Neural cell (in vitro differentiated cells): ENCODE results near the gene OPN1SW. TPM values are rescaled to one million over a fixed set of nuclear protein-coding genes. Genes with fewer than 3 reads are reported as not detected.

Source experiments
- H2AFZ ChIP-seq: fragments of 200-600, 300-800 bp; sonication (generic), shearing (Covaris generic); 2 replicates; pipeline ENCODE4 v1.6.0; 2014; ENCODE audit warnings: low read depth, mild to moderate bottlenecking, antibody characterized with exemption, low read length, moderate library complexity
- H3F3A ChIP-seq: fragments of 200-600 bp; shearing (Covaris generic); 2 replicates; pipeline ENCODE4 v1.6.1; 2016; ENCODE audit warnings: mild to moderate bottlenecking, moderate library complexity, mixed read lengths, antibody characterized with exemption, low read length; ENCODE audit not compliant: insufficient read depth, poor library complexity, severe bottlenecking
- H3K27ac ChIP-seq: fragments of 200-600, 300-800 bp; sonication (generic), shearing (Covaris generic); 2 replicates; pipeline ENCODE4 v1.5.1; 2014; ENCODE audit warnings: mild to moderate bottlenecking, low read length, moderate library complexity
- H3K27me3 ChIP-seq: fragments of 300-800, 200-600 bp; sonication (generic), shearing (Covaris generic); 2 replicates; pipeline ENCODE4 v1.6.0; 2014; ENCODE audit warnings: mild to moderate bottlenecking, low read depth, low read length, moderate library complexity; ENCODE audit not compliant: insufficient read depth
- H3K36me3 ChIP-seq: fragments of 300-800, 200-600 bp; sonication (generic), shearing (Covaris generic); 2 replicates; pipeline ENCODE4 v1.5.1; 2014; ENCODE audit warnings: mild to moderate bottlenecking, antibody characterized with exemption, low read length, moderate library complexity; ENCODE audit not compliant: insufficient read depth
- H3K4me2 ChIP-seq: fragments of 300-800, 200-600 bp; sonication (generic), shearing (Covaris generic); 2 replicates; pipeline ENCODE4 v1.6.0; 2014; ENCODE audit warnings: mild to moderate bottlenecking, low read length
- H3K4me3 ChIP-seq: fragments of 300-800, 200-600 bp; sonication (generic), shearing (Covaris generic); 2 replicates; pipeline ENCODE4 v1.5.1; 2014; ENCODE audit warnings: mild to moderate bottlenecking, low read length, moderate library complexity
- H3K79me2 ChIP-seq: fragments of 200-600 bp; shearing (Covaris generic); replicated peaks from 2 replicates; pipeline ENCODE4 v1.6.0; 2014; ENCODE audit warnings: mild to moderate bottlenecking, low read length, moderate library complexity; ENCODE audit not compliant: insufficient read depth
- H3K9ac ChIP-seq: fragments of 300-800, 200-600 bp; sonication (generic), shearing (Covaris generic); 2 replicates; pipeline ENCODE4 v1.6.1; 2016; ENCODE audit warnings: mild to moderate bottlenecking, low read length, mixed read lengths
- H3K9me2 ChIP-seq: fragments of 200-600 bp; shearing (Covaris generic); 2 replicates; pipeline ENCODE4 v1.6.1; 2016; ENCODE audit warnings: mild to moderate bottlenecking, low read length, mixed read lengths; ENCODE audit not compliant: insufficient read depth
- H3K9me3 ChIP-seq: fragments of 200-600, 300-800 bp; sonication (generic), shearing (Covaris generic); 2 replicates; pipeline ENCODE4 v1.6.1; 2016; ENCODE audit warnings: mild to moderate bottlenecking, mixed run types, low read length, moderate library complexity, mixed read lengths
- H4K20me1 ChIP-seq: fragments of 200-600 bp; shearing (Covaris generic); 2 replicates; pipeline ENCODE4 v1.6.1; 2016; ENCODE audit warnings: mild to moderate bottlenecking, mixed run types; ENCODE audit not compliant: insufficient read depth
- EP300 ChIP-seq: fragments of 450-650 bp; conservative IDR thresholded peaks from 2 replicates; pipeline ENCODE4 v1.6.1; 2014; ENCODE audit warnings: antibody characterized with exemption, mild to moderate bottlenecking, moderate library complexity; ENCODE audit not compliant: poor library complexity, severe bottlenecking
- EZH2 ChIP-seq: fragments of 200-600, 300-800 bp; shearing (Covaris generic), sonication (generic); IDR thresholded peaks from 2 replicates; pipeline ENCODE4 v1.6.1; 2014; ENCODE audit warnings: antibody characterized with exemption, low read length, borderline replicate concordance, mild to moderate bottlenecking; ENCODE audit not compliant: insufficient read depth, poor library complexity, severe bottlenecking
- MXI1 ChIP-seq: fragments of 450-650 bp; conservative IDR thresholded peaks from 2 replicates; pipeline ENCODE4 v1.6.1; 2014; ENCODE audit warnings: antibody characterized with exemption, mild to moderate bottlenecking; ENCODE audit not compliant: poor library complexity, severe bottlenecking
- POLR2AphosphoS5 ChIP-seq: IDR thresholded peaks from 2 replicates; pipeline ENCODE4 v1.6.1; 2012
- RAD21 ChIP-seq: fragments of 450-650 bp; conservative IDR thresholded peaks from 2 replicates; pipeline ENCODE4 v1.6.1; 2014; ENCODE audit warnings: antibody characterized with exemption, mild to moderate bottlenecking, moderate library complexity
- REST ChIP-seq: IDR thresholded peaks from 2 replicates; pipeline ENCODE4 v1.6.1; 2012; ENCODE audit warnings: borderline replicate concordance
- SMC3 ChIP-seq: fragments of 450-650 bp; conservative IDR thresholded peaks from 2 replicates; pipeline ENCODE4 v1.6.1; 2014; ENCODE audit warnings: antibody characterized with exemption, mild to moderate bottlenecking, moderate library complexity; ENCODE audit not compliant: poor library complexity
- TAF1 ChIP-seq: IDR thresholded peaks from 2 replicates; pipeline ENCODE4 v1.6.1; 2012; ENCODE audit warnings: low read depth
- polyA plus RNA-seq: library from polyadenylated mRNA; depleted of rRNA; stranded (reverse); fragments of >200 nt; gene quantifications from 2 replicates; pipeline ENCODE4 v1.2.3, GENCODE V29; 2014
- TF ChIP-seq, protein P1 (sequence below): fragments of 450-650 bp; IDR thresholded peaks from 2 replicates; pipeline ENCODE4 v1.5.1; 2014; ENCODE audit warnings: antibody characterized with exemption, mild to moderate bottlenecking, moderate library complexity; ENCODE audit not compliant: poor library complexity, severe bottlenecking

The OPN1SW gene
- polyA plus RNA-seq, 1 donor from 2014 or later: 1.2 TPM

- H3F3A ChIP-seq: no peaks in the 10 kb centered on the region
- no peaks in the 10 kb centered on the region for H3K79me2 ChIP-seq
- H2AFZ ChIP-seq: no peak overlapping the region
- H3K4me2 ChIP-seq: no peak overlapping the region
- H3K9me3 ChIP-seq: no peaks in the 10 kb centered on the region
- H3K27me3 ChIP-seq: no peaks in the 10 kb centered on the region
- H3K4me3 ChIP-seq: no peak overlapping the region
- no peak for TF ChIP-seq TAF1
- TF ChIP-seq, protein P1, sequence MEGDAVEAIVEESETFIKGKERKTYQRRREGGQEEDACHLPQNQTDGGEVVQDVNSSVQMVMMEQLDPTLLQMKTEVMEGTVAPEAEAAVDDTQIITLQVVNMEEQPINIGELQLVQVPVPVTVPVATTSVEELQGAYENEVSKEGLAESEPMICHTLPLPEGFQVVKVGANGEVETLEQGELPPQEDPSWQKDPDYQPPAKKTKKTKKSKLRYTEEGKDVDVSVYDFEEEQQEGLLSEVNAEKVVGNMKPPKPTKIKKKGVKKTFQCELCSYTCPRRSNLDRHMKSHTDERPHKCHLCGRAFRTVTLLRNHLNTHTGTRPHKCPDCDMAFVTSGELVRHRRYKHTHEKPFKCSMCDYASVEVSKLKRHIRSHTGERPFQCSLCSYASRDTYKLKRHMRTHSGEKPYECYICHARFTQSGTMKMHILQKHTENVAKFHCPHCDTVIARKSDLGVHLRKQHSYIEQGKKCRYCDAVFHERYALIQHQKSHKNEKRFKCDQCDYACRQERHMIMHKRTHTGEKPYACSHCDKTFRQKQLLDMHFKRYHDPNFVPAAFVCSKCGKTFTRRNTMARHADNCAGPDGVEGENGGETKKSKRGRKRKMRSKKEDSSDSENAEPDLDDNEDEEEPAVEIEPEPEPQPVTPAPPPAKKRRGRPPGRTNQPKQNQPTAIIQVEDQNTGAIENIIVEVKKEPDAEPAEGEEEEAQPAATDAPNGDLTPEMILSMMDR: no peak
- TF ChIP-seq RAD21: no peak
- no peak for TF ChIP-seq MXI1
- no peak overlapping the region for H3K27ac ChIP-seq
- no peak overlapping the region for H3K9ac ChIP-seq
- H4K20me1 ChIP-seq: no peaks in the 10 kb centered on the region
- H3K36me3 ChIP-seq: no peaks in the 10 kb centered on the region
- no peaks in the 10 kb centered on the region for H3K9me2 ChIP-seq
These were observed 3.4 kb upstream of the OPN1SW start for GRCh38 chr7:128778946-128779345.

DNA sequence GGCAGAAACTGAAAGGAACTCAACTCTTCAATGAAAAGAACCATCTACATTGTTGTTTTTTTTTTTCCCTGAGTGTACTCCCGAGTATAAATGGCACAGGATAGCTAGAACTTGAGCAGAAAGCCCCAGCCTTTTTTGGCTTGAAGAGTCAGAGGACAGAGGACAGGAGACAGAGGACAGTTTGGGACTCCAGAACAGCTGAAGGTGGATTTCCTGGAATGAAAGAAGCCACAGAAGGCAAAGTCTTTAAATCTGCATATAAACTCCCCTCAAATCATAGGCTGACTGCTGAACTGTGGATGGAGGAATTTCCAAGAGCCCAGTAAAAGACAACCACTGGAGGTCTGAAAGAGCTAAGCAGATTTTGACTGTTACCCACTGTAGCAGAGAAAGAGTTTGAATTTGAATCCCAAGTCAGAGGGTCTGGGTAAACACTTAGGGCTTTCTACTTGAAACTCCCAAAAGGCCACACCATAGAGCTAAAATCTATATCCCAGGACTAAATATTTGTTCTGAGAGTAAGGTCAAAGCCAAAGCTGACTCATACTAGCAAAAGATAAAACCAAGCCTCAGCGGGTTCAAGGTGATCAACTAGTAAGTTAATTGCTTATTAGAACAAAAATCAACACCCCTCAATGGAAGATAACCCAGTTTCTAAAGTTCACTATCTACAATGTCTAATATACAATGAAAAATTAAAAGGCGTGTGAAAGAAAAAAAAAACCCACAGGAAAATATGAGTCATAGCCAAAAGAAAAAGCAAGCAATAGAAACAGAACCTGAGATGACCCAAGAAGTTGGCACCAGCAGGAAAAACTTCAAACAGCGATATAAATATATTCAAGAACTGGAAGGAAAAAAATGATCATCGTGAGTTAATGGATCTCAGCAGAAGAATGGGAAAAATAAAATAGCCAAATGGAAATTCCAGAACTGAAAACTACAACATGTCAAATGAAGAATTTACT is 1.8 kb upstream of the OPN1SW start:
- no peak for TF ChIP-seq MXI1
- no peak for TF ChIP-seq TAF1
- no peak for TF ChIP-seq POLR2AphosphoS5
- no peak for TF ChIP-seq SMC3
- TF ChIP-seq EZH2: no peak
- no peak for TF ChIP-seq RAD21
- TF ChIP-seq, protein P1: no peak
- TF ChIP-seq REST: no peak
- TF ChIP-seq EP300: no peak
- Histone ChIP-seq H4K20me1 (no peaks in the 10 kb centered on the region), H3K9me3 (no peaks in the 10 kb centered on the region), H3K4me2 (no peak overlapping the region), H3K27me3 (no peaks in the 10 kb centered on the region), H3K9ac (no peak overlapping the region), H3K79me2 (no peaks in the 10 kb centered on the region), H3K9me2 (no peaks in the 10 kb centered on the region), H3F3A (no peaks in the 10 kb centered on the region), H2AFZ (no peak overlapping the region), H3K36me3 (no peaks in the 10 kb centered on the region), H3K27ac (no peak overlapping the region), H3K4me3 (no peak overlapping the region)
